Measurements from ENCODE around the gene LPAR3.
A peak's percentile ranks its signal among the peaks of the same experiment; 100 is the strongest.
"Not testable (repeated sequence)": the region's sequence is repeated elsewhere in the genome, so short reads cannot be mapped to it uniquely, and the experiment has no call there.

Gene LPAR3

DNA sequence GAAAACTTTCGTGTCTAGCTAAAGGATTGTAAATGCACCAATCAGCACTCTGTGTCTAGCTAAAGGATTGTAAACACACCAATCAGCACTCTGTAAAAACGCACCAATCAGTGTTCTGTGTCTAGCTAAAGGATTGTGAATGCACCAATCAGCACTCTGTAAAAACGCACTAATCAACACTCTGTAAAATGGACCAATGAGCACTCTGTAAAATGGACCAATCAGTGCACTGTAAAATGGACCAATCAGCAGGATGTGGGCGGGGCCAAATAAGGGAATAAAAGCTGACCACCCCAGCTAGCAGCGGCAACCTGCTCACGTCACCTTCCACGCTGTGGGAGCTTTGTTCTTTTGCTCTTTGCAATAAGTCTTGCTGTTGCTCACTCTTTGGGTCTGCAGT is 9.7 kb upstream of the LPAR3 start:
- not testable (repeated sequence) for DNase-seq (ENCODE audit: low read depth)

DNA sequence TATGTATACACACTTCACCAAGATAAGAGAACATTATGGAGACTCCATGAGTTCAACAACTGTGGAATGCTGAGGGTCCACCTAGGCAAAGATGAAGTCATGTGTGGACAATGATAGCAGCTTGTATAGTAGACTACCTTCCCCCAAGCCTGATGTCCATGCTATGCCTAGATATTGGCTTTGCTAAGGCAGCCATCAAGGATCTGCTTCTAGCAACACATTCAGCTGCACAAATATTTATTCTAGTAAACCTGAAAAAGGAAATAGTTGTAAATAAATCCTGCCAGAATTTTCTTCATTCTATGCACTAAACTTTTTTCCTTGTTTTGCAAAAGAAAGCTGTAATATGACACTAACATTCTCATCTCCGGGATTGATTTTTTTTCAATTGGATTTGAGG is 7.0 kb upstream of the LPAR3 start:
- DNase-seq (ENCODE audit: low read depth), result no peak

DNA sequence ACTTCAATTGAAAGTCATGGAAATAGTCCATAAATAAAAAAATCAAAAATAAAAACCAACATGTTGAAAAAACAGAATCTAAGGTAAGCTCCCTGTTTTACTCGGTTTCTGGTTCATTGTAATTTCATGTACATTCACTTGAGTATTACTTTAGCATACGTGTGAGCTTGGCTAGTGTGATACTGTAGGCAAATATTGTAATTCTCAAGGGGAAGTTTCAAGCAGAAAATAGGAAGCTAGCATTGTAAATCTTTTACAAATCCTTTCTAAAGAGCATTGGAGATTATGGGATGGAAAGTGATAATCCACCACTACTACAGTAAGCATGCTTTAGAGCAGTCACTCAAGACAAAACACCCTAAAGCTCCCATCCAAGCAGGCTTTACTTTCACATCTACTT is 3.3 kb upstream of the LPAR3 start:
- no peak for DNase-seq (ENCODE audit: low read depth)

DNA sequence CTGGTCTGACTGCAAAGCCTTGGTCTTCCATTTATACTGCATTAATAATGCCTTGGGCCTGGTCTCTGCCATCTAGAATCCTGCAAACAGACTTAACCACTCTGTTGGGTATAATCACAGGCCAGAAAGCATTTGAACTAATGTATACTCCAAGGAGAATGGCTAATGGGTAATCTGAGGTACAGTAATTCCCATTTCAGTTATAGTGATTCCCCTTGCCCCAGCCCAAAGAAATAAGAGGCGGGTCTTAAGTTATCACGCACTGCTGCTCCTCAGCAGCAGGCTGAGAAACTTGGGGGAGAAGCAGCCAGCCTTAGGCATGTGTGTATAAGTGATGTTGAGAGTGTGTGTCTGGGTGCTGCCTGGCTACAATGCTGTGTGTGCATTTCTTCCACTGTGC is 2.4 kb downstream of the LPAR3 start:
- no peak for DNase-seq (ENCODE audit: low read depth)

DNA sequence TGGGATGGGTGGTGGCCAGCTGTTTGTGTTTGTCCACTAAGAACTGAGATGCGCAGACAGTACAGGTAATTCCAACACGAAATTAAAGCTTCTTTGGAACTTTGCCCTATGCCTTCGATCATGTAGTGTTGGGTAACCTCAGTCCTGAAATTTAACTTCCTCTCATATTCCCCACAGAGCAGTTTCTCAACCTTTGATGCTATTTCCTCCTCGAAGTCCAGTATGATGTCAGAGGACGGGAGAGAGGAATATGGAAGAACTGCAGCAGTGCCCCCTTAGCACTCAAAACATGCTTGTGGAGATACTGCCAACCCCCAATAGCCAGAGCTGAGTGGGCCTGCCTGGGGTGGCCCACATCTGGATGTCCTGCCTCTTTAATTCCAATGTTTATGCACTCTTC is 3.6 kb downstream of the LPAR3 start:
- DNase-seq (ENCODE audit: low read depth), result no peak

DNA sequence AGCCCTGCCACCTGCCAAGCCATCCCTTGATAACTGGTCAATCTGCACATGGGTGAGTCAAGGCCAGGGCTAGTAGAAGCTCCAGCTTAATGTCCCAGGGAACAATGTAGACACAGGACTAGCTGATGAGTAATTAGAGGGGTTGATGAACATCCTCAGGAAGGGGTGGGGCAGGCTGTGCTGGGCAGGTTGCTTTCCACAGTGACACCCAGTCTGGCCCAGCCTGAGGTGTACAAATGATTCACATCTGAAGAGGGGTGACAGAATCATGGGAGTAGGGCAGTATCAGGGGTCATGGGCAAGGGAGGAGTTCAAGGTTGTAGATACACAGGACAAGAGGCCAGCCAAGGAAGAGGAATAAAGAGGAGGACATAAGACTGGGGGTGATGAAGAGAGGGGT is 4.3 kb downstream of the LPAR3 start:
- DNase-seq (ENCODE audit: low read depth), result peak; percentile 26

DNA sequence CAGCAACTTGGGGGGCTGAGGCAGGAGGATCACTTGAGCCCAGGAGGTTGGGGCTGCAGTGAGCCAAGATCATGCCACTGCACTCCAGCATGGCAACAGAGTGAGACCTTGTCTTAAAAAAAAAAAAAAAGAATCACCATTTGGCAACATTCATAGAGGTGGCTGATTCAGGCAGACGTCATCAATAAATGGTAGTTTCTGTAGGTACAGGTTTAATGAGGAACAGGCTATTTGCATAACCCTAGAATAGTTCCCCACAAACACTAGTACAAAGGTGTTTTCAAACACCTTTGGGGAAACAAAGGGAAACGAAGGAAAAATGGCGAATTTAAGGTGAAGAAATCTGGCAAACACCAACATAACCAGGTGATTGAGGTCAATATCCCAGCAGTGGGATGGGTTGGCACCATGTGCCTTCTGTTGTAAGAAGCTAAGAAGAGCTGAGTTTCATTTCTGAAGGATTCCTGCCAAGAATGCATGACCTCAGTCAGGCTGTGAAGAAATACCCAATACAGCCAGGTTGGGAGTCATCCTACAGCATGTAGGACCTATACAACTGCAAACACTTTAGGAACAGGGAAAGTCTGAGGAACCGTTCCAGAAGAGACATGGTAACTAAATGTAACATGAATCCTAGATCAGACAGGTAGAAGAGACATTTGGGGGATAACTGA is 5.6 kb downstream of the LPAR3 start:
- no peak for DNase-seq (ENCODE audit: low read depth)

DNA sequence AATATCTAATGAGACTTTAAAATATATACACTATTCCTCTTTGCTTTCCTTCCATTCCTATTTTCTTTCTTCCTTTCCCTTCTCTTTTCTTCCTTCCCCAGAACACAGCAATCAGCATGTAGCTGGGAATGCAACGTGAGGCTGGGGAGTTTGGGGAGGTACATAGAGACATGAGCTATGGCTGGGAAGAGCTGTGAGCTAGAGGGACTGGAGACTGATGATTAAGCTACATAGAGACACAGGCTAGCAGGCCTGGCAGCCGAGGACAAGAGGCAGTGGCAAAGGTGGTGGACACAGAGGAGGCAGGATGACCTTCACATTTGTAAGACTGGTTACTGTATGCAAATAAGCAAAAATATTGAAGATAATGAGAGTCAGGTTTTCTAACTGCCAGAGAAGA is 7.5 kb downstream of the LPAR3 start:
- no peak for DNase-seq (ENCODE audit: low read depth)

DNA sequence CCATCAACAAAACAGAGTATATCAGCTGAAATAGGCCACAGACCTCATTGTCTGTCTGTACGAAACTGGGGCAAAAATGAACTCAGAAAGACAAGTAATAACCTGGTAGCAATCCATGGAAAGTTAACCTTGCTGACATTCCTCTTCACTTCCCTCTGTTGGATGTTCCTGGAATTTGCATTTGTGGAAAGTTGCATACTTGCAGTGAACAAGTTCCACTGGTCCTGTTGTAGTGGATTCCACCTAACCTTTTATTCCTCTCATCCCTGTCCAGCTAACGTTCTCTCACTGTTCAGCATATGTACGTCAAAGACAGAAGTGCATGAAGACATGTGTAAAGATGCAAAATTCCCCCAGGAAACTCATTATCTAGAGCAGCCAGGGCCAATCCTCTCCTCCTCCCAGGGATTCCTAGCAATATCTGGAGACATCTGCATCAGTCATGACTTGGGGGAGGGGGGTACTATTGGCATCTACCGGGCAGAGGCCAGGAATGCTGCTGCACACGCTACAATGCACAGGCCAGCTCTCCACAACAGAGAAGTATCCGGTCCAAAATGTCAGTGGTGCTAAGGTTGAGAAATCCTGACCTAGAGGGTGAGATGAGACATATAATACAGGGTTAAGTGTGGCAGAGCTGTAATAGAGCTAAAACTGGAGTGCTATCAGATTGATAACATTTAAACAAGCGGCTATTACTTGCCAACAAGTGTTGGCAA is 8.2 kb downstream of the LPAR3 start:
- DNase-seq (ENCODE audit: low read depth), result no peak

DNA sequence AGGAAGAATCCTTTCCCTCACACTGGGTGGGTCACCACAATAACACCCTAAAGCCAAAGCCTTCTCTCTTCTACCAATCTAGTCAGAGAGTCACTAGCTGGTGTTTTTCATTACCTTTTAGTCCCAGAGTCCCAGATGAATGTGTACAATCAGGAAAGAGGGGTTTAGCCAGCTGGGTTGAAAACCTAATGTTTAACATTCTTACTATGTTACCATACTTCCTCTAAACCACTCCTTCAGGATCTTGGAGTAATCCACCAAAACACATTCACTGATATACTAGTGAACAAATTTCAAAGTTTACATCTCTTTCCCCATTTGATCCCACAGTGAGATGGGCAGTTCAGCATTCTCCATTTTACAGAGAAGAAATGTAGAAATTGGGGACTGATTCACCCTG is 9.7 kb downstream of the LPAR3 start:
- no peak for DNase-seq (ENCODE audit: low read depth)

DNA sequence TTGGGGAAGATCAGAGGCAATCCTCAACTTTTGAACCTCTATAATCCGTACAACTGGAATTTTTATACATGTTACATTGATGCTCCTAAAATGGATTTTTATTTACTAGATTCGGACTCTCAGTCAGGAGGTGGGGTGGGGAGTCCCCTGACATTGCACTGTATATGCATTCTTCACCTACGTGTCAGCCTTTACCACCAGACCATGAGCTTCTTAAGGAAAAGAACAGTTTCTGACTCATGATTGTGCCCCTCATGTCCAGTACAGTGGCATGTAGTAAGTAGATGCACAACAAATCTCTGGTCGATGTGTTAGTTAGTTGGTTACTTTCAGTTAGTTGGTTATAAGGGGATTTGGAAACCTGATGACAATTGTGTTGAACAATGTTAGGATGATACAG is 15.4 kb downstream of the LPAR3 start:
- no peak for DNase-seq (ENCODE audit: low read depth)

DNA sequence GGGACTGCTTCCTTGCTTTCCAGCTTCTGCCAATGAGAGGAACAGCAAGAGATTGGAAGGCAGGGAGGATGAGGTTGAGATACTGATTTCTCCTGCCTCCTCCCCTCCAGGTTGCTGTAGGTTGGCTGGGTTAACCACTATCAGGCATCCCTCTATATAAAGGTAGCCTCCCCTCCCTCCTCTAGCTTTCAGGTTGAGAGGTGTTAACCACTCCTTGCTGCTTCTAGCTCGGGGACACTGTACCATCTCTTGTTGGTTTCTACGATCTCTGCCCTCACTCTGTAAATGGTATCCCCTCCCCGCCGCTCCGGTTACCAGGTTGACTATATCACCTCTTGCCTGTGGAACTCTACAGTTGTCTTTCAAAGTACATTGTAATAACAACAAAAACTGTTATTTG is 16.7 kb downstream of the LPAR3 start:
- DNase-seq (ENCODE audit: low read depth), result no peak

DNA sequence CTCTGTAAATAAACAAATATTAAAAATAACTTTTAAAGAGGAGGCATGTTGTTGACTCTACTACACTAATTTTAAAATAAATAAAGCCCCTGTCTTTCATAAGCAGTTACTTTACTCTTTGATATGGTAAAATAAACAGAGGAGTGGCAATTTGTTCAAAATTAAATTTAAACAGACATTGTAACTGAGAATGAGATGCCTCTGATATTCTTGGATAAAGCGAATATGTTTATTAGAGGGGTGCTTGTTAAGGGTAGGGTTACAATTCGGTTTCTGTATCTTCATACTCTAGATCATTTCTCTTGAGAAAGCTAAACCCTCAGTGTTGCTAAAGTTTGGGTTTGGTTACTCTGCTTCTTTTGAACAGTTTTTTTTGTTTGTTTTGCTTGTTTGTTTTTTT is 19.6 kb downstream of the LPAR3 start:
- no peak for DNase-seq (ENCODE audit: low read depth)

DNA sequence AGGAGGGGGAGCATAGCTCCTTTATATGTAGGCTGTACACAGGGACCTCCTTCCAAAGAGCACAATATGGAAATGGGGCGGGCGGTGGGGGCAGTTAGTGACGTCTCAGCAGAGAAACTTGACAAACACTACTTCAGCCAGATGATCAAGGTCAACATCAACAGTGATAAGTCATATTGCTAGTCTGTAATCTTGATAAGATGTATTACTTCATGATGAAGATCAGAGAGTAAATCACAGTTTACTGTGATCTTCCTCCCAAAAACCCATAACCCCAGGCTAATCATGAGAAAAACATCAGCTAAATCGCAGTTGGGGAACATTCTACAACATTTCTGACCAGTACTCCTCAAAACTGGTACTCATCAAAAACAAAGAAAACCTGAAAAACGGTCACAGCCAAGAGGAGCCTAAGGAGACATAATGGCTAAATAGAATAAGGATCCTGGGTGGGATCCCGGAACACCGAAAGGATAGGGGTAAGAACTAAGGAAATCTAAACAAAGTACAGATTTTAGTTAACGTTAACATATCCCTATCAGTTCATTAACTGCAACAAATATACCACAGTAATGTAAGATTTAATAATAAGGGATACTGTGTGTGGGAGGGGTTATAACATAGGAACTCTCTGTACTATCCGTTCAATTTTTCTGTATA is 20.2 kb downstream of the LPAR3 start:
- no peak for DNase-seq (ENCODE audit: low read depth)

DNA sequence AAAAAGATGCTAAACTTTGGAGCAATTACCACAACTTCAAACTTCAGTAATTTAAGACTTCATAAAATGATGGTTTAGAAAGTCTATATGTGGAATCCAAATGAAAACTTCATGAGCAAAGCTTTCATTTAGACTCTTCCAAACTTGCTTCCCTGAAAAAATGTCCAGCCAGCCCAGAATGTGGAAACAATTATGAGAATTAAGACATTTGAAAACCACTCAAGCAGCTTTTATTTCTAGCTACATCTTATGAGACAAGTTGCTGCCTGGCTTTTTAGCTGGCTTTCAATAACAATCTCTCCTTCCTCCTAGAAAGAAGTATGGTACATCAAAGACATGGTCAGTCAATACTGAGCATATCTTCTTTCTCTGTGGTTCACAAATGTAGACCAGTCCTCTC is 21.8 kb downstream of the LPAR3 start:
- DNase-seq (ENCODE audit: low read depth), result no peak

DNA sequence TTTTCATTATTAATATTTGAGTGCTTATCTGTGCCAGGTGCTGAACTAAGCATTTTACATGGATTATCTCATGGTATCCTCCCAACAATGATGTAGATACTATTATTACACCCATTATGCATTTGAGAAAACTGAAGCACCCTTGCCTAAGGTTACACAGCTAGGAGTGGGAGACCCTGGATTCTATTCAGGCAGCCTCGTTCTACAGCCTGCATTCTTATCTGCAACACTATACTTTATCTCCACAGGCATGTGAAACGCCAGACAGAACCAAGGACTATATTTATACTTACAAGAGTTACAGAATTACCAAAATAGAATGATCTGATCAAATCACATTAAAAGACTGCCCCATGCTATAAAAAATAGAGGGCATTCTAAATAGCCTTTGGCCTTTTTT is 22.4 kb downstream of the LPAR3 start:
- no peak for DNase-seq (ENCODE audit: low read depth)

DNA sequence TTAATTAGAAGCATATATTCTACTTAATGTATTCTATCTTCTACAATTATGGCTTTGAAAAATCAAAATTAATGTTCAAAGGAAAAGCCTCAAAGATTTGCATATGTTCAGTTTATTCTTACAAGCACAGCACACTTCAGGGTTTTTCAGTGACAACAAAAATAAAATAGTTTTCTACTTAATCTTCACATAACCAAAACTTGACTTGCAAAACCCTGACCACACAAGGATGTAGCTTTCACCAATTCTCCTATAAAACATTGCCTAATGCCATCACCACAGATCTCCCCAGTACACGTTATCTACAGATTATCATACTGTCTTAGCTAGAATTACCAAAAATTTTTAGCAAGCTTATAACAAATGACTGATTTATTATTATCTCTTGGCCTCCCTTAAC is 23.3 kb downstream of the LPAR3 start:
- no peak for DNase-seq (ENCODE audit: low read depth)

DNA sequence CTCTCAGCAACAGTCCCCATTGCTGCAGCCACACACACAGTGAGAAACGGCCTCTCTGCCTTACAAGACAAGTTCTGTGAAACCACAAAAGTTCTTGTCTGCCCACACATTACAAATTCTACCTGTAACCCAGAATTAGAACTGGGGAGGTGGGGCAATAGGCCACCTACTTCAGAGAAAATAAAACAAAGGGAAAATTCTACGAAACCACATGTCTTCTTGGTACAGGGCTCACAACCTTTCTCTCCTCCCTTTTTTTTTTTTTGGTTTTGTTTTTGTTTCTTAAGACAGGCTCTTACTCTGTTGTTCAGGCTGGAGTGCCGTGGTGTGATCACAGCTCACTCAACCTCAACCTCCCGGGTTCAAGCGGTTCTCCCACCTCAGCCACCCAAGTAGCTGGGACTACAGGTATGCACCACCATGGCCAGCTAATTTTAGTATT is 30.2 kb downstream of the LPAR3 start:
- DNase-seq (ENCODE audit: low read depth), result peak; percentile 57

DNA sequence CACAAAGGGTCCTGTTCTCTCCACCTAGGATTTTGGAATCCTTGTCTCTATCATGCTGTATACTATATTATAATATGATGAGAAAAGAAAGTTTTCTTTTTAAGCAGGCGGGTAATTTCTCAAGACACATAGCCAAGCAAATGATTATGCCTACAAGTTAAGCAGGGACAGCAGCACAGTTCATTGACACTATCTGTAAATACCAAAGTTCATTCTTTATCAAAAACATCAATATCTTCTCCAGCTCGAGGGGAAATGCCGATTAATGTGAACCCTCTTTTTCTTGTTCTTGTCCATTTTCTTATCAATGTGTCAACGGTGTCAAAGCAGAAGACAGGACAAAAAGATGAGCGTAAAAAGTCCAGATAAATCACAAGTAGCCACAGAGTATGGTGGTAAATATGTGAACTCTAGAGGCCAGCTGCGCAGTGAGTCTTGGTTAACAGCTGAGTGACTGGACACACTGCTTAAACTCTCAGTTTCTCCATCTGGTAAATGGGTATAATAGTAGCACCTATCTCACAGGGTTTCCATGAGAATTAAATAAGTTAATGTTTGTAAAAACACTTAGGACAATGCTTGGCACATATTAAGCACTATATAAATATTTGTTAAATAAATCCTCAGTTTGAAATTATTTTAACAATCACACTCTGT is 30.9 kb downstream of the LPAR3 start:
- DNase-seq (ENCODE audit: low read depth), result no peak

DNA sequence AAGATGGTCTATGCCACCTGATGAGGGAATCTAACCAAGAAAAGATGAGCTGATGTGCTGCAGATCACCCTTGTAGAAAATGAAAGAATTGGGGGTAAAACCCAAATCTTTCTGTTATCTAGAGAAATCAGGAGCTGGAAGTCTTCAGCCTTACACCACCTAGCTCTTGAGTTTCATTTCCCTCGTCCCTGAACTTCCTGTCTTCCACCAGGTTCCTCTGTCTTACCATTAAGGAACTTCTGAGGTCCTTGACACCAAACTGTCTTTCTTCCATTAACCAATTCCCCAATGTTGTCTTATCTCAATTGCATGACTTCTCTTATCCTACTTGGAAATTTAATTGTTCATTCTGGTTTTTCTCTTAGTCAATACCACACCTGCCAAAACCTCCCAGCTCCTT is 31.5 kb downstream of the LPAR3 start:
- no peak for DNase-seq (ENCODE audit: low read depth)

DNA sequence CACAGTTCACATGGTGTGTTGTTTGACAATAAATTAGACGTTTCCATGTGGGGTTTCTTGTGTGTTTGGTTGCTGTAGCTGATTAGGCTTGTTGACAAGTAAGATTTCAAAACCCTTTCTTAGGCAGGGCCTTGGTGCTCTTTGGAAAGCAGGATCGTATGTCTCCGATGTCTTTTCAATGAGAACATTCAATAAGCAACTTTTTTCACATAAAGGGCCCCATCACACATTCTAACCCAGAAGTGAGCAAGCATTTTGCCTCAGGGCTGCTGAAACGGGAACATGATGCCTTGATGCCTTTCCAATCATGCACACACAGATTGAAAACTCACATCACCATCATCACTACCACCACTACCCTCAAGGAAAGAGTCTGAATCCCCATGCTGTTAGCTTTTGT is 33.1 kb downstream of the LPAR3 start:
- DNase-seq (ENCODE audit: low read depth), result no peak

DNA sequence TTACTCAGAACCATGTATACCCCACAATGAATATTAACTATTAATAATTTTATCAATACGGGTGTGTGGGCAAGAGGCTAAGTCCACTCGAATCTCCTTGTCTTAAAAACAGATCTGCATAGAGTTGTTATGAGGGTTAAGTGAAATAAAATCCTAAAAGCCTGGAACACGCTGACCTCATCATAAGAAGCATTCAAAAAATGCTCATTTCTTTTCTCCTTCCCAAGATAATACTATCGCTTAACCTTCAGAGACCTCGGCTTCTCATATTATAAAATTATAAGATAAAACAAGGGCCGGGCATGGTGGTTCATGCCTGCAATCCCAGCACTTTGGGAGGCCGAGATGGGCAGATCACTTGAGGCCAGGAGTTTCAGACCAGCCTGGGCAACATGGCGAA is 35.1 kb downstream of the LPAR3 start:
- DNase-seq (ENCODE audit: low read depth), result no peak

DNA sequence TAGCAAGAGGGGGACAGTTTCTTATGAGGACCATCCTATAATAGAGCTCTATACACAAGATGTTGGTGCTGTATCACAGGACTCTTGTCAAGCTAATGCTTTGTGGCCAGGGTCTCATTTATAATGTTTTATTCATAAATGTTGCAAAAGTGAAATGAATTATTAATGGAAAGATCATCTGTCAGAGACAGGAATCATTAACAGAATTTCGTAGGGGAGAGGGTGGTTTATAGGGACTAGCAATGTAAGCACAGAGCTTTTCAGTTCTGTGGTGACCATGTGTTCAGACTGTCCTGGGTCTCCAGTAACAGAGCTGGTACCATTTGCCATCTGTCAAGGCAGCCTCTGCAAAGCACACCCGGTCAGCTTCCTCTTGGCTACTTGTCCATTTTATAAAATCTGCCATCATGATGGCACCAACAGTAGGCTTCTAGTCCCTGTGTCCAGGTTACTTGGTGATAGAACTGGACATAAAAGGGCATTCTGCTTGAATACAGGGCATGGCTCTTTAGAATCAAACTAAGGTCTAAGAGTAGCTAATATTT is 36.2 kb downstream of the LPAR3 start:
- no peak for DNase-seq (ENCODE audit: low read depth)
